ENCODE measurements around the gene GNG7. TPM values are rescaled to one million over a fixed set of nuclear protein-coding genes. Genes with fewer than 3 reads are reported as not detected.

Gene GNG7
- total RNA-seq, 4 donors from 2014 or later: 4.7 to 15.6 (median 9.2) TPM

DNA sequence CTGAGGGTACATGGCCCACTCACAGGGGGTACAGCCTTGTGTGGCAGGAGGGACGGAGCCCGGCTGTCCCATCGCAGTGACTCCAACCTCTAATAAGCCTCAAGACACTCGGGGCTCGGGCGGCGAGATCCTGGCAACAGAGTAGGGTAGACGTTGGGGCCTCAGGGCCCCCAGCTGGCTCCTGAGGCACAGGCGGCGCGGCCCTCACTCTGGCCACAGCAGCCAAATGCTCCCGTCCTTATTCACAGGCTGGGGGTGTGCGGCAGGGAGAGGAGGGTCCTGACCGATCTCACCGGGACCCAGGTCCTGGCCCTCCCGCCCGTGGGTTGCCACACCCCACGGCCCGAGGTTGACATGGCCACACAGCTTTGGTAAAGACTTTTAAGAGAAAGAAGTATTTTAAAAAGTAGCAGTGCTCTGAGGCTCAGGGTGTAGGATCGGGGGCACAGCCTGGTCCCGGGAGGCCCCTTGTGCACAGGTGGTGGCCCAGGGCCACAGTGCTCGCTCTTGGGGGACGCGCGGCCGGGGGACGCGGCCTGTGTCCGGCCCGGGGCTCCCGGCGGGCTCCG is 29.7 kb upstream of the GNG7 start:
- no peak for TF ChIP-seq POLR2AphosphoS5 (IDR thresholded peaks at IDR 0.05)
- no peak for TF ChIP-seq EP300 (IDR thresholded peaks at IDR 0.05)
- TF ChIP-seq POLR2A (IDR thresholded peaks at IDR 0.05): no peak
- TF ChIP-seq, protein P1, sequence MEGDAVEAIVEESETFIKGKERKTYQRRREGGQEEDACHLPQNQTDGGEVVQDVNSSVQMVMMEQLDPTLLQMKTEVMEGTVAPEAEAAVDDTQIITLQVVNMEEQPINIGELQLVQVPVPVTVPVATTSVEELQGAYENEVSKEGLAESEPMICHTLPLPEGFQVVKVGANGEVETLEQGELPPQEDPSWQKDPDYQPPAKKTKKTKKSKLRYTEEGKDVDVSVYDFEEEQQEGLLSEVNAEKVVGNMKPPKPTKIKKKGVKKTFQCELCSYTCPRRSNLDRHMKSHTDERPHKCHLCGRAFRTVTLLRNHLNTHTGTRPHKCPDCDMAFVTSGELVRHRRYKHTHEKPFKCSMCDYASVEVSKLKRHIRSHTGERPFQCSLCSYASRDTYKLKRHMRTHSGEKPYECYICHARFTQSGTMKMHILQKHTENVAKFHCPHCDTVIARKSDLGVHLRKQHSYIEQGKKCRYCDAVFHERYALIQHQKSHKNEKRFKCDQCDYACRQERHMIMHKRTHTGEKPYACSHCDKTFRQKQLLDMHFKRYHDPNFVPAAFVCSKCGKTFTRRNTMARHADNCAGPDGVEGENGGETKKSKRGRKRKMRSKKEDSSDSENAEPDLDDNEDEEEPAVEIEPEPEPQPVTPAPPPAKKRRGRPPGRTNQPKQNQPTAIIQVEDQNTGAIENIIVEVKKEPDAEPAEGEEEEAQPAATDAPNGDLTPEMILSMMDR (IDR thresholded peaks at IDR 0.05): no peak
- H3K4me3 ChIP-seq: no peak overlapping the region
- H3K36me3 ChIP-seq: peaks cover 0 to 59% of the 10 kb centered on the region in 2 donors
- whole genome bisulfite sequencing, 2 donors (ENCODE audit: low coverage in 1 of 2): 86% methylated on average over 7 of the region's 33 CpGs; no CpG with 5 or more reads in 1 of the 2 donors
- no peak overlapping the region for H3K27ac ChIP-seq
- peaks cover 9% of the 10 kb centered on the region for H3K27me3 ChIP-seq
- H3K4me1 ChIP-seq: no peaks in the 10 kb centered on the region
- no peaks in the 10 kb centered on the region for H3K9me3 ChIP-seq
- ATAC-seq: no peak

DNA sequence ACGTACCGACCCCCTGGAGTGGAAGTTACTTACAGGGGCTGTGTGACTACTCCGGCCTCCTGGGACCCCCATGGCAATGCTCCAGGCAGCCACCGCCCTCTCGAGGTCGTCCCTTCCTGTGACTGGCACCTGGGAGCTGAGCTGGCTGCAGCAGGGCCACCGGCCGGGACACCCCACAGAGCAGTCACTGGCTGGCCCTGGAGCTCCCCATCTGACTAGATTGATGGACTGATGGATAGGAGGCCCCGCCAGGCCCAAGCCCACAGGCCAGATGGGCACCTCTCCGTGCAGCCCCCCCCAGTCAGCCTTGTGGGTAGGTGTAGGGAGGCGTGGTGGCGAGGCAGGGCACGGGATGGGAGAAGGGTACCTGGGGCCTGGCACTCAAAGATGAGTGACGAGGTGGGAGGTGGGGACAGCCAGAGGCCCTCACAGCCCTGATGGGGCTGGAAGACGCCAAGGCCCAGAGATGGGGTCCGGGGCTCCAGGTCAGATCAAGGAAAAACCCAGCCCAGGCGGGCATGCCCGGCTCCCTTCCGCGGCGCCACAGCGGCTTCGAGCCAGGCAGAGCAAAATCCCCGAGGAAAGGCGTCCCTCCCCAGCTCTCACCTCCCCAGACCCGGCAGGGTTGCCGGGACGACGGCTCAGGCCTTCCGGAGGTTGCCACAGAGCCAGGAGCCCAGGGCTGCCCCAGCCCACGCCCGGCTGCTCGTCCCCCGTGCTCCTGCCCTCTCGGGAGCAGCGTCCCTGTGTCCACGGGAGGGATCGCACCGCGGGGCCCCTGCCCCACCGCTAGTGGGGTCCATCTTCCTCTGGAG is 28.9 kb upstream of the GNG7 start:
- TF ChIP-seq POLR2A (IDR thresholded peaks at IDR 0.05) (no peak), EP300 (IDR thresholded peaks at IDR 0.05) (no peak), POLR2AphosphoS5 (IDR thresholded peaks at IDR 0.05) (no peak)
- TF ChIP-seq, protein P1 (IDR thresholded peaks at IDR 0.05): no peak
- Histone ChIP-seq H3K9me3 (no peaks in the 10 kb centered on the region), H3K27ac (no peak overlapping the region), H3K4me3 (no peak overlapping the region), H3K36me3 (peaks cover 0 to 51% of the 10 kb centered on the region in 2 donors), H3K27me3 (peaks cover 18% of the 10 kb centered on the region), H3K4me1 (no peaks in the 10 kb centered on the region)
- WGBS, 2 donors (ENCODE audit: low coverage in 1 of 2): 73% methylated on average over 7 of the region's 41 CpGs; no CpG with 5 or more reads in 1 of the 2 donors
- ATAC-seq: no peak

DNA sequence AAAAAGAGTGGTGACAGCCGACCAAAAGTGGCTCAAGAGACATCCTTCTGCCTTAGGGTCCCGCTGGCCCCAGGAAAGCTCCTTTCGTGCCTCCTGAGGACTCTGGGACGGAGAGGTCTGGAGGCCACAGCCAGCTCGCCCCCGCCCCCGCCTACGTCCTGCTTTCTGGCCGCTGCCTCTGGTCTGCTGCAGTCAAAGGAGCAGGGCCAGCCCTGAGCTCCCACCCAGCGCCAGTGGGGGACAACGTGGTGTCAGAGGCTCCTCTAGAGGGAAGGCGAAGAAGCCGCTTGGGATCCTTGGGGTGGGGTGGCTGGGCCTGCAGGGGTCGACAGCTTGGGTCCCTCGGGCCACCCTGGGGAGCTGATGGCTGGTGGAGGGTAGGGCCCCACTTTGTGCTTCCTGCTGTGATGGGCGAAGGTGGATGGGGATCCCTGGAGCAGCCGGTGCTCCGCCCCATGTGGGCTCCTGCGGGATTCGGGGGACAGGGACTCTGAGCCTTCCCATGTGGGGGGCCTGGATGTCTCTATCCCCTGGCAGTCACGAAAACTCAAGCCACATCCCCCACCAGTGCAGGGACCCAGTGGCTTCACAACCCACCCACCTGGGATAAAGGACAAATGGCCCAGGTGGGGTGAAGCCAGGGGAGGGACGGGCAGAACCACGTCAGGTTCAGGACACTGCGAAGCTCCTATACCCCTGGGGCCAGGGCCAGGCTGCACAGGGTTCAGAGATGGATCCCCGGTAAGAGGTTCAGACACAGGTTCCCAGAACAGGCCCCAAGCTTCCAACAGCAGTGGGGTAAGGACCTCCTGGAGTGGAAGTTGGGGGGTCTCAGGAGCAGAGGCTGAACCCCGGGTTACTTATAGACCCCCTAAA is 27.7 kb upstream of the GNG7 start:
- TF ChIP-seq POLR2AphosphoS5 (IDR thresholded peaks at IDR 0.05) (no peak), EP300 (IDR thresholded peaks at IDR 0.05) (no peak), POLR2A (IDR thresholded peaks at IDR 0.05) (no peak)
- TF ChIP-seq, protein P1 (IDR thresholded peaks at IDR 0.05): no peak
- peaks cover 0 to 39% of the 10 kb centered on the region in 2 donors for H3K36me3 ChIP-seq
- 76% methylated on average over 9 of the region's 26 CpGs; no CpG with 5 or more reads in 1 of the 2 donors for WGBS, 2 donors (ENCODE audit: low coverage in 1 of 2)

GRCh38 chr19:2728783-2729387 is 26.4 kb upstream of the GNG7 start:
- H3K27ac ChIP-seq: no peak overlapping the region
- ATAC-seq: no peak
- H3K4me3 ChIP-seq: no peak overlapping the region
- WGBS, 2 donors (ENCODE audit: low coverage in 1 of 2): no CpG with 5 or more reads among the region's 23 CpGs
- TF ChIP-seq EP300 (IDR thresholded peaks at IDR 0.05): no peak
- TF ChIP-seq, protein P1 (IDR thresholded peaks at IDR 0.05): no peak
- no peak for TF ChIP-seq POLR2A (IDR thresholded peaks at IDR 0.05)
- TF ChIP-seq POLR2AphosphoS5 (IDR thresholded peaks at IDR 0.05): no peak
- H3K36me3 ChIP-seq: peaks cover 0 to 26% of the 10 kb centered on the region in 2 donors
- H3K9me3 ChIP-seq: no peaks in the 10 kb centered on the region
- H3K27me3 ChIP-seq: peaks cover 30% of the 10 kb centered on the region
- peaks cover 0 to 3% (median 0%) of the 10 kb centered on the region in 3 donors for H3K4me1 ChIP-seq

More for the DNA sequence above, 27.7 kb upstream of the GNG7 start:
- H3K27me3 ChIP-seq: peaks cover 30% of the 10 kb centered on the region
- H3K4me1 ChIP-seq: no peaks in the 10 kb centered on the region
- H3K4me3 ChIP-seq: no peak overlapping the region
- H3K27ac ChIP-seq: no peak overlapping the region
- no peaks in the 10 kb centered on the region for H3K9me3 ChIP-seq
- ATAC-seq: no peak
